ENCODE measurements around the gene PHF2.

GRCh38 chr9:93635186-93636107 is 59.1 kb downstream of the PHF2 start:
- TF ChIP-seq EZH2 (IDR thresholded peaks at IDR 0.05; ENCODE audit: insufficient read depth, poor library complexity, severe bottlenecking), result no peak
- TF ChIP-seq EZH2phosphoT487 (IDR thresholded peaks at IDR 0.05; ENCODE audit: insufficient read depth, low read depth), result no peak
